ENCODE results near the gene HDAC8. TPM values are rescaled to one million over a fixed set of nuclear protein-coding genes. Genes with fewer than 3 reads are reported as not detected.

HDAC8 gene
- total RNA-seq, 1 experiment from 2014 or later = 21.4 TPM

- Mint-ChIP-seq H3K4me1 (peaks cover 12 to 13% of the 10 kb centered on the region in 2 experiments), H3K27me3 (ENCODE audit: low read depth) (no peaks in the 10 kb centered on the region; the same call in 1 of the 2 replicates), H3K27ac (no peak overlapping the region), H3K36me3 (ENCODE audit: insufficient read depth in 1 of 3, low read depth in 3 of 3) (peaks cover 0 to 3% (median 0%) of the 10 kb centered on the region in 3 experiments; a peak in 4 of 7 replicates), H3K9me3 (peaks cover 37 to 47% of the 10 kb centered on the region in 2 experiments), H3K4me3 (no peak overlapping the region)
- Histone ChIP-seq H3K56ac (ENCODE audit: insufficient read length, low read depth, low read length) (no peak overlapping the region), H2AFZ (ENCODE audit: low read length) (no peak overlapping the region), H3K9me3 (ENCODE audit: control insufficient read depth, low read depth, low read length) (peaks cover 12% of the 10 kb centered on the region), H3K4me2 (ENCODE audit: insufficient read depth, insufficient read length, low read length) (no peak overlapping the region), H3K9ac (ENCODE audit: extremely low read depth, insufficient read length, low read length) (no peak overlapping the region), H3K4ac (ENCODE audit: low read depth, low read length) (no peak overlapping the region), H3K27me3 (ENCODE audit: insufficient read depth, low read length) (no peaks in the 10 kb centered on the region), H4K5ac (ENCODE audit: insufficient read length, low read depth, low read length) (no peak overlapping the region), H3K14ac (ENCODE audit: insufficient read depth, low read length) (no peak overlapping the region), H3K23ac (ENCODE audit: insufficient read length, low read depth, low read length) (no peak overlapping the region), H2BK5ac (ENCODE audit: insufficient read length, low read length) (no peak overlapping the region), H3K79me1 (ENCODE audit: insufficient read depth, low read depth, low read length, poor library complexity, severe bottlenecking) (no peaks in the 10 kb centered on the region), H3T11ph (ENCODE audit: low read length) (no peak overlapping the region), H2BK120ac (ENCODE audit: low read depth, low read length, poor library complexity, severe bottlenecking) (no peak overlapping the region), H3K4me1 (ENCODE audit: insufficient read depth, low read length) (no peaks in the 10 kb centered on the region), H2AK5ac (ENCODE audit: insufficient read length, low read length) (no peak overlapping the region), H4K8ac (replicated peaks; ENCODE audit: insufficient read length, low read depth, low read length) (no peak overlapping the region), H3K27ac (ENCODE audit: insufficient read length, low read depth, low read length) (no peak overlapping the region), H2BK12ac (ENCODE audit: insufficient read length, low read depth, low read length) (no peak overlapping the region), H4K20me1 (ENCODE audit: control insufficient read depth, insufficient read depth, insufficient read length) (no peaks in the 10 kb centered on the region), H3K79me2 (ENCODE audit: insufficient read depth, low read length) (no peaks in the 10 kb centered on the region), H3K18ac (ENCODE audit: insufficient read length, low read depth, low read length) (no peak overlapping the region), H2BK15ac (ENCODE audit: low read depth, low read length) (no peak overlapping the region), H2BK20ac (ENCODE audit: low read depth, low read length, poor library complexity, severe bottlenecking) (no peak overlapping the region), H4K91ac (ENCODE audit: insufficient read length, low read depth, low read length) (no peak overlapping the region), H3K23me2 (ENCODE audit: insufficient read length, low read depth, low read length, poor library complexity, severe bottlenecking) (no peaks in the 10 kb centered on the region)
- WGBS (ENCODE audit: extremely low coverage, insufficient read length, low lambda C conversion rate) = no CpG with 5 or more reads among the region's 2 CpGs
- TF ChIP-seq, protein P1, sequence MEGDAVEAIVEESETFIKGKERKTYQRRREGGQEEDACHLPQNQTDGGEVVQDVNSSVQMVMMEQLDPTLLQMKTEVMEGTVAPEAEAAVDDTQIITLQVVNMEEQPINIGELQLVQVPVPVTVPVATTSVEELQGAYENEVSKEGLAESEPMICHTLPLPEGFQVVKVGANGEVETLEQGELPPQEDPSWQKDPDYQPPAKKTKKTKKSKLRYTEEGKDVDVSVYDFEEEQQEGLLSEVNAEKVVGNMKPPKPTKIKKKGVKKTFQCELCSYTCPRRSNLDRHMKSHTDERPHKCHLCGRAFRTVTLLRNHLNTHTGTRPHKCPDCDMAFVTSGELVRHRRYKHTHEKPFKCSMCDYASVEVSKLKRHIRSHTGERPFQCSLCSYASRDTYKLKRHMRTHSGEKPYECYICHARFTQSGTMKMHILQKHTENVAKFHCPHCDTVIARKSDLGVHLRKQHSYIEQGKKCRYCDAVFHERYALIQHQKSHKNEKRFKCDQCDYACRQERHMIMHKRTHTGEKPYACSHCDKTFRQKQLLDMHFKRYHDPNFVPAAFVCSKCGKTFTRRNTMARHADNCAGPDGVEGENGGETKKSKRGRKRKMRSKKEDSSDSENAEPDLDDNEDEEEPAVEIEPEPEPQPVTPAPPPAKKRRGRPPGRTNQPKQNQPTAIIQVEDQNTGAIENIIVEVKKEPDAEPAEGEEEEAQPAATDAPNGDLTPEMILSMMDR (conservative IDR thresholded peaks at IDR 0.05) = no peak
- no peak for DNase-seq
These were observed 191.0 kb downstream of the HDAC8 start for GRCh38 chrX:72381439-72382201.
